Neural progenitor cell (in vitro differentiated cells): ENCODE data around the gene ARMH1. TPM values are rescaled to one million over a fixed set of nuclear protein-coding genes. Genes with fewer than 3 reads are reported as not detected.

ENCODE experiments used
- DNase-seq: peaks from one replicate; pipeline ENCODE4 v3.0.0-alpha.2; 2016; ENCODE audit warnings: low spot score
- H2AFZ ChIP-seq: fragments of 200-600 bp; sonication (generic); replicated peaks from 2 replicates; pipeline ENCODE4 v1.6.1; 2016; ENCODE audit warnings: antibody characterized with exemption
- H3F3A ChIP-seq: fragments of 200-600 bp; sonication (generic); 2 replicates; pipeline ENCODE4 v1.6.1; 2016; ENCODE audit warnings: antibody characterized with exemption, low read depth
- H3K27ac ChIP-seq: fragments of 200-600 bp; sonication (generic); 2 replicates; pipeline ENCODE4 v1.5.1; 2016; ENCODE audit warnings: mild to moderate bottlenecking
- H3K27me3 ChIP-seq: fragments of 200-600 bp; sonication (generic); 2 replicates; pipeline ENCODE4 v1.6.1; 2016; ENCODE audit warnings: mild to moderate bottlenecking, moderate library complexity
- H3K36me3 ChIP-seq: fragments of 200-600 bp; sonication (generic); 2 replicates; pipeline ENCODE4 v1.5.1; 2016
- H3K4me1 ChIP-seq: fragments of 200-600 bp; sonication (generic); 2 replicates; pipeline ENCODE4 v1.6.1; 2016; ENCODE audit warnings: mixed run types
- H3K4me2 ChIP-seq: fragments of 200-600 bp; sonication (generic); 2 replicates; pipeline ENCODE4 v1.6.1; 2016
- H3K4me3 ChIP-seq: fragments of 200-600 bp; sonication (generic); 2 replicates; pipeline ENCODE4 v1.5.1; 2016
- H3K79me2 ChIP-seq: fragments of 200-600 bp; sonication (generic); 2 replicates; pipeline ENCODE4 v1.6.1; 2016; ENCODE audit warnings: low read depth
- H3K9ac ChIP-seq: fragments of 200-600 bp; sonication (generic); 2 replicates; pipeline ENCODE4 v1.6.1; 2016
- H3K9me3 ChIP-seq: fragments of 200-600 bp; sonication (generic); 2 replicates; pipeline ENCODE4 v1.5.1; 2016; ENCODE audit warnings: low read depth
- H4K20me1 ChIP-seq: fragments of 200-600 bp; sonication (generic); 2 replicates; pipeline ENCODE4 v1.6.1; 2016; ENCODE audit warnings: low read depth
- H3K27ac Mint-ChIP-seq: 3 replicates; pipeline ENCODE4 v1.8.0; 2021; ENCODE audit warnings: mixed read lengths
- H3K27me3 Mint-ChIP-seq: 2 replicates; pipeline ENCODE4 v1.8.0; 2022; ENCODE audit warnings: low read depth, mild to moderate bottlenecking, inconsistent platforms, moderate library complexity, mixed read lengths; ENCODE audit not compliant: insufficient read depth
- H3K36me3 Mint-ChIP-seq: 3 replicates; pipeline ENCODE4 v1.8.0; 2021; ENCODE audit warnings: mixed read lengths
- H3K4me1 Mint-ChIP-seq: 3 replicates; pipeline ENCODE4 v1.8.0; 2021; ENCODE audit warnings: mixed read lengths
- H3K4me3 Mint-ChIP-seq: 3 replicates; pipeline ENCODE4 v1.8.0; 2021; ENCODE audit warnings: mild to moderate bottlenecking, moderate library complexity, mixed read lengths
- H3K9me3 Mint-ChIP-seq: 3 replicates; pipeline ENCODE4 v1.8.0; 2020; ENCODE audit warnings: mixed read lengths
- EZH2 ChIP-seq: fragments of 200-600 bp; sonication (generic); IDR thresholded peaks from 2 replicates; pipeline ENCODE4 v1.6.1; 2017; ENCODE audit warnings: antibody characterized with exemption, mild to moderate bottlenecking, moderate library complexity
- EZH2phosphoT487 ChIP-seq: fragments of 200-600 bp; sonication (generic); IDR thresholded peaks from 2 replicates; pipeline ENCODE4 v1.6.1; 2017; ENCODE audit warnings: antibody characterized with exemption
- total RNA-seq: library from RNA; depleted of rRNA; stranded (reverse); fragments of >200 nt; gene quantifications from 2 replicates; pipeline ENCODE4 v1.2.3, GENCODE V29; 2015; ENCODE audit warnings: low replicate concordance
- TF ChIP-seq, protein P1 (sequence below): fragments of 200-600 bp; sonication (generic); IDR thresholded peaks from 2 replicates; pipeline ENCODE4 v1.5.1; 2017; ENCODE audit warnings: antibody characterized with exemption, mild to moderate bottlenecking

Gene ARMH1
- total RNA-seq, 1 donor from 2014 or later = 3.6 TPM

DNA sequence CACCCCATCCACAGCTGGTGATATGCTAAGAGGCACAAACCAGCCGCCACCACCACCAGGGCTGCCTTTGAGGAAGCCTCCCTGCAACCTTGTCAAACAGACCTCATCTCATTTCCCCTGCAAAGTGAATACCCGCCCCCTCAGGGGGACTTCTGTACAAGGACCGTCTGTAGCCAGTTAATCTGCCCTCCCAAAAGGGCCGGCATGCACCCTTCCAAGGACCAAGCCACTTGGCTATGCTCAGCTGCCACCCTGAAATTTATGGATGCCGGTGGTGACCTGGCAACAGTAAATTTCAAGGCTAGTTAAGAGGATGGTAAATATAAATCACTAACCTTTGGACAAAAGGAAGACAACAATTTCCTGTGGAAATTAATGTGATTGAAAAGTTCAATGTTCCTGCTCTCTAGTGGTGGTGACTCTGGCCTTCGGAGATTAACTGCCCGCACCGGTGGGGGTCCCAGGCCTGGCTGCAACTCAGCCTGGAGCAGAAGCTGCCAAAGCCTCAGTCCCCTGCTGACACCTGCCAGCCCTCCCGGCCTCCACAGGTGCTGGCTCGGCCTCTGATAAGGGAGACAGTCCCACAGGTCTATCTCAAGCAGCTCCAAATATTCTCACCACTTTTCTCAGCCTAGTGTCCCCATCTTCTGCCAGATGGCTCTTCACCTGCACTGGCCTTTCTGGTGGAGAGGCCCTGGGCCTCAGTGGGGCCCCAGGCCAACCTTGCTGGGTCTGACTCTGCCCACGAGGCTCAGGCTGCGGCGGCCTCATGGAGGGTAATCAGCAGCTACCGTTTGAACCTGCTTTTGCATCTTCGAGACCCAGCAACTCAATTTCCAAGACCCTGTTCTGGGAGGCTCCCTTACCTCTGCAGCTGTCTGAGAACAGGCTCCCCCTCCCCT, 12.5 kb upstream of the ARMH1 start:
- H3K27me3 ChIP-seq = no peaks in the 10 kb centered on the region
- Mint-ChIP-seq H3K27ac (peak overlapping the region; percentile 58), H3K9me3 (no peaks in the 10 kb centered on the region), H3K4me1 (peaks cover 21% of the 10 kb centered on the region), H3K4me3 (no peak overlapping the region), H3K27me3 (peaks cover 9% of the 10 kb centered on the region), H3K36me3 (no peaks in the 10 kb centered on the region)
- no peak for TF ChIP-seq EZH2
- no peak for TF ChIP-seq EZH2phosphoT487
- TF ChIP-seq, protein P1, sequence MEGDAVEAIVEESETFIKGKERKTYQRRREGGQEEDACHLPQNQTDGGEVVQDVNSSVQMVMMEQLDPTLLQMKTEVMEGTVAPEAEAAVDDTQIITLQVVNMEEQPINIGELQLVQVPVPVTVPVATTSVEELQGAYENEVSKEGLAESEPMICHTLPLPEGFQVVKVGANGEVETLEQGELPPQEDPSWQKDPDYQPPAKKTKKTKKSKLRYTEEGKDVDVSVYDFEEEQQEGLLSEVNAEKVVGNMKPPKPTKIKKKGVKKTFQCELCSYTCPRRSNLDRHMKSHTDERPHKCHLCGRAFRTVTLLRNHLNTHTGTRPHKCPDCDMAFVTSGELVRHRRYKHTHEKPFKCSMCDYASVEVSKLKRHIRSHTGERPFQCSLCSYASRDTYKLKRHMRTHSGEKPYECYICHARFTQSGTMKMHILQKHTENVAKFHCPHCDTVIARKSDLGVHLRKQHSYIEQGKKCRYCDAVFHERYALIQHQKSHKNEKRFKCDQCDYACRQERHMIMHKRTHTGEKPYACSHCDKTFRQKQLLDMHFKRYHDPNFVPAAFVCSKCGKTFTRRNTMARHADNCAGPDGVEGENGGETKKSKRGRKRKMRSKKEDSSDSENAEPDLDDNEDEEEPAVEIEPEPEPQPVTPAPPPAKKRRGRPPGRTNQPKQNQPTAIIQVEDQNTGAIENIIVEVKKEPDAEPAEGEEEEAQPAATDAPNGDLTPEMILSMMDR = no peak
- no peak overlapping the region for H3K4me3 ChIP-seq
- no peaks in the 10 kb centered on the region for H3K79me2 ChIP-seq
- H3K4me1 ChIP-seq = no peaks in the 10 kb centered on the region
- DNase-seq = no peak
- no peaks in the 10 kb centered on the region for H3F3A ChIP-seq
- no peak overlapping the region for H3K4me2 ChIP-seq
- peaks cover 14% of the 10 kb centered on the region for H4K20me1 ChIP-seq
- no peak overlapping the region for H3K9ac ChIP-seq
- no peak overlapping the region for H2AFZ ChIP-seq
- H3K9me3 ChIP-seq = no peaks in the 10 kb centered on the region
- H3K27ac ChIP-seq = no peak overlapping the region
- H3K36me3 ChIP-seq = no peaks in the 10 kb centered on the region

DNA sequence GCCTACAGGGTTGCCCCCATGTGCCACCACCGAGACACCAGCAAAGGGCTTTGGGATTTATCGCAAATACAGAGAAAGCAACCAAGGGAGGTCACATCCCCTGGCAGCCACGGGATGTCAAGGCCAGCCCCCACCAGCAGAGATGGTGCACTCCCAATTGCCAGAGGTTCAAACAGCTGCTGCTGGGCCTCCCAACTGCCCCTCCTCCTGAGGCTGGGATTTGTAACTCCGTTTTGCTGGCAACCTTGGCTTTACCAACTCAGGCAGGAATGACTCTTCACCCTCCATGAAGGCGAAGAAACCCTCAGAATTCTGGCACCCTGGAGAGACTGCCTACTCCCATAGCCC, 11.9 kb upstream of the ARMH1 start:
- H3K27ac ChIP-seq = no peak overlapping the region
- no peaks in the 10 kb centered on the region for H3F3A ChIP-seq
- H3K4me1 ChIP-seq = no peaks in the 10 kb centered on the region
- H4K20me1 ChIP-seq = peaks cover 14% of the 10 kb centered on the region
- H3K27me3 ChIP-seq = no peaks in the 10 kb centered on the region
- no peak for DNase-seq
- no peak for TF ChIP-seq EZH2
- TF ChIP-seq, protein P1 = no peak
- no peak for TF ChIP-seq EZH2phosphoT487
- H3K9me3 Mint-ChIP-seq = no peaks in the 10 kb centered on the region
- no peak overlapping the region for H3K4me2 ChIP-seq
- H3K9me3 ChIP-seq = no peaks in the 10 kb centered on the region
- no peak overlapping the region for H2AFZ ChIP-seq
- H3K4me3 ChIP-seq = no peak overlapping the region
- no peaks in the 10 kb centered on the region for H3K36me3 ChIP-seq
- peaks cover 9% of the 10 kb centered on the region for H3K27me3 Mint-ChIP-seq
- no peak overlapping the region for H3K27ac Mint-ChIP-seq
- H3K79me2 ChIP-seq = no peaks in the 10 kb centered on the region
- no peaks in the 10 kb centered on the region for H3K36me3 Mint-ChIP-seq
- H3K4me1 Mint-ChIP-seq = peaks cover 21% of the 10 kb centered on the region
- H3K4me3 Mint-ChIP-seq = no peak overlapping the region
- no peak overlapping the region for H3K9ac ChIP-seq

DNA sequence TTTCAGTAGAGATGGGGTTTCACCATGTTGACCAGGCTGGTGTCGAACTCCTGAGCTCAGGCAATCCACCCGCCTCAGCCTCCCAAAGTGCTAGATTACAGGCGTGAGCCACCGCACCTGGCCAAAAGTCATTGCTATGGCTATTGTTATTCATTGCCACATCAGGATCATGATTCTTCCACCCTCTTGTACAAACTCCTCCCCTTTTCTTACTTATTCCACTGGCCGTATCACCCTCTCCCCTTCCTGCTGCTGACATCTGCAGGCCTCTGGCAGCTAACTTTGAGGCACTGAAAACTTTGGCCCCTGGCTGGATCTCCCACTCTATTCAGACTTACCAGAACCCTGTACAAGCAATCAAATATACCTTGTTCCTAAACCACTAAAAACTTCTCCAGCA, 11.1 kb upstream of the ARMH1 start:
- Histone ChIP-seq H3F3A (no peaks in the 10 kb centered on the region), H3K27ac (no peak overlapping the region), H3K79me2 (no peaks in the 10 kb centered on the region), H3K4me2 (no peak overlapping the region), H3K4me3 (no peak overlapping the region), H3K27me3 (no peaks in the 10 kb centered on the region), H2AFZ (no peak overlapping the region), H3K4me1 (no peaks in the 10 kb centered on the region), H4K20me1 (peaks cover 14% of the 10 kb centered on the region), H3K36me3 (no peaks in the 10 kb centered on the region), H3K9me3 (no peaks in the 10 kb centered on the region), H3K9ac (no peak overlapping the region)
- Mint-ChIP-seq H3K4me1 (peaks cover 21% of the 10 kb centered on the region), H3K27me3 (peaks cover 9% of the 10 kb centered on the region), H3K36me3 (no peaks in the 10 kb centered on the region), H3K9me3 (no peaks in the 10 kb centered on the region), H3K27ac (no peak overlapping the region), H3K4me3 (peak overlapping the region; percentile 28)
- no peak for DNase-seq
- TF ChIP-seq EZH2phosphoT487 = no peak
- no peak for TF ChIP-seq EZH2
- TF ChIP-seq, protein P1 = no peak
